Right cardiac atrium (tissue), 5 donors: ENCODE measurements around the gene SBNO1. TPM values are rescaled to one million over a fixed set of nuclear protein-coding genes. Genes with fewer than 3 reads are reported as not detected.

Experiments
- ATAC-seq, 2 donors: fragments of 200-7000 bp; cut with Tn5 transposase; one replicate each; pipeline versions ENCODE4 v1.8.0 to v1.9.1; 2020; ENCODE audit warnings: moderate library complexity in 2 of 2, mild to moderate bottlenecking in 1 of 2
- DNase-seq, 3 donors: peaks; one replicate each; pipeline ENCODE4 v3.0.0-alpha.2; 2020
- H3K27ac ChIP-seq: one replicate; pipeline ENCODE4 v1.5.1; 2013; ENCODE audit warnings: mild to moderate bottlenecking, low read length, control low read depth, moderate library complexity
- H3K27me3 ChIP-seq: one replicate; pipeline ENCODE4 v1.6.1; 2013; ENCODE audit not compliant: control insufficient read depth, insufficient read depth
- H3K4me1 ChIP-seq: one replicate; pipeline ENCODE4 v1.6.1; 2013; ENCODE audit warnings: low read length; ENCODE audit not compliant: control insufficient read depth, insufficient read depth
- H3K4me3 ChIP-seq: one replicate; pipeline ENCODE4 v1.5.1; 2013; ENCODE audit warnings: low read length, control low read depth
- H3K9me3 ChIP-seq: one replicate; pipeline ENCODE4 v1.6.1; 2013; ENCODE audit warnings: low read length; ENCODE audit not compliant: control insufficient read depth
- WGBS: extraction: QIAGEN DNeasy Blood & Tissue Kit; methylation state at CpG from one replicate; pipeline ENCODE4 v1.1.7; 2013; 5-methylcytosine and 5-hydroxymethylcytosine counted together
- intact Hi-C, 4 donors: fragments of 100-400 bp; cut with DNase I; formaldehyde crosslinking; loops; one replicate each; pipeline versions ENCODE4 v1.11.0 to v1.14.0; 2022 to 2023
- polyA plus RNA-seq: library from polyadenylated mRNA; stranded (reverse); fragments of 200-250 nt; gene quantifications from one replicate; pipeline ENCODE4 v1.2.3, GENCODE V29; 2013
- total RNA-seq, 4 donors: library from RNA; stranded (reverse); fragmentation: NEBNext Ultra II Directional; extraction: Animal tissue kit (Norgen Biotek cat#: 25700); gene quantifications; one replicate each; pipeline ENCODE4 v1.2.1, GENCODE V29; 2021
- donor health status: healthy with polysubstance abuse.
- donor health status: DM: no; HTN: yes; CAD: no.
- donor health status: DM: no; HTN: no; CAD: no.
- donor health status: DM: no; HTN: yes; CAD: no; lungs with severe emphysema.
- donor health status: DM: yes; HTN: yes; CAD: no.

SBNO1 gene
- total and polyA plus RNA-seq, 5 donors = 5.7 to 28.7 (median 25.8) TPM

- DNase-seq (no peak), ATAC-seq (no peak)
- H3K27ac ChIP-seq = no peak overlapping the region
- H3K4me1 ChIP-seq = no peaks in the 10 kb centered on the region
- no peaks in the 10 kb centered on the region for H3K27me3 ChIP-seq
- H3K9me3 ChIP-seq = no peaks in the 10 kb centered on the region
- intact Hi-C loops = no loop called here
- no peak overlapping the region for H3K4me3 ChIP-seq
- WGBS = 69% methylated on average over 9 of the region's 9 CpGs
Measured at GRCh38 chr12:123286652-123287373, 77.8 kb downstream of the SBNO1 start.

- WGBS = 99% methylated on average over 4 of the region's 4 CpGs
- no peaks in the 10 kb centered on the region for H3K4me1 ChIP-seq
- H3K4me3 ChIP-seq = no peak overlapping the region
- intact Hi-C loops = no loop called here
- no peaks in the 10 kb centered on the region for H3K27me3 ChIP-seq
- DNase-seq (no peak), ATAC-seq (no peak)
- H3K9me3 ChIP-seq = no peaks in the 10 kb centered on the region
- no peak overlapping the region for H3K27ac ChIP-seq
Measured at GRCh38 chr12:123284669-123285068, 80.0 kb downstream of the SBNO1 start.

- WGBS = 94% methylated on average over 8 of the region's 8 CpGs
- no peaks in the 10 kb centered on the region for H3K27me3 ChIP-seq
- H3K9me3 ChIP-seq = no peaks in the 10 kb centered on the region
- no peak overlapping the region for H3K27ac ChIP-seq
- H3K4me1 ChIP-seq = no peaks in the 10 kb centered on the region
- ATAC-seq (no peak), DNase-seq (no peak)
- intact Hi-C loops = no loop called here
- no peak overlapping the region for H3K4me3 ChIP-seq
Measured at GRCh38 chr12:123283461-123283860, 81.2 kb downstream of the SBNO1 start.

- Histone ChIP-seq H3K4me1 (no peaks in the 10 kb centered on the region), H3K9me3 (no peaks in the 10 kb centered on the region), H3K27ac (no peak overlapping the region), H3K4me3 (no peak overlapping the region), H3K27me3 (no peaks in the 10 kb centered on the region)
- WGBS = 89% methylated on average over 10 of the region's 10 CpGs
- DNase-seq (no peak), ATAC-seq (no peak)
- intact Hi-C loops = no loop called here
Measured at GRCh38 chr12:123282111-123282510, 82.5 kb downstream of the SBNO1 start.

- Histone ChIP-seq H3K9me3 (no peaks in the 10 kb centered on the region), H3K27me3 (no peaks in the 10 kb centered on the region), H3K4me3 (no peak overlapping the region), H3K4me1 (no peaks in the 10 kb centered on the region), H3K27ac (no peak overlapping the region)
- intact Hi-C loops = no loop called here
- WGBS = 80% methylated on average over 2 of the region's 2 CpGs
- ATAC-seq = no peak
- DNase-seq = no peak
Measured at GRCh38 chr12:123280971-123281370, 83.7 kb downstream of the SBNO1 start.

GRCh38 chr12:123278101-123278627, 86.5 kb downstream of the SBNO1 start:
- no peak for ATAC-seq
- intact Hi-C loops = no loop called here
- Histone ChIP-seq H3K9me3 (no peaks in the 10 kb centered on the region), H3K4me1 (no peaks in the 10 kb centered on the region), H3K27ac (peak overlapping the region; percentile 46), H3K27me3 (no peaks in the 10 kb centered on the region), H3K4me3 (no peak overlapping the region)
- WGBS = 58% methylated on average over 2 of the region's 2 CpGs
- no peak for DNase-seq

- intact Hi-C loops = no loop called here
Measured at GRCh38 chr12:123273166-123273565, 91.5 kb downstream of the SBNO1 start.

GRCh38 chr12:123271001-123271668, 93.5 kb downstream of the SBNO1 start:
- WGBS = under 1% methylated on average over 107 of the region's 108 CpGs
- peak; percentile 23 to 52 for ATAC-seq
- no peaks in the 10 kb centered on the region for H3K9me3 ChIP-seq
- H3K27ac ChIP-seq = peak overlapping the region; percentile 48
- DNase-seq = peak; percentile 75 to 91 (median 86)
- H3K4me1 ChIP-seq = peaks cover 2% of the 10 kb centered on the region
- intact Hi-C loops = no loop called here
- H3K4me3 ChIP-seq = peak overlapping the region; percentile 98
- no peaks in the 10 kb centered on the region for H3K27me3 ChIP-seq

More at GRCh38 chr12:123273166-123273565, 91.5 kb downstream of the SBNO1 start:
- DNase-seq (no peak), ATAC-seq (no peak)
- Histone ChIP-seq H3K27ac (no peak overlapping the region), H3K9me3 (no peaks in the 10 kb centered on the region), H3K27me3 (no peaks in the 10 kb centered on the region), H3K4me3 (no peak overlapping the region), H3K4me1 (peaks cover 2% of the 10 kb centered on the region)
- WGBS = 86% methylated on average over 15 of the region's 15 CpGs

- WGBS = 1% methylated on average over 51 of the region's 51 CpGs
- intact Hi-C loops = no loop called here
- DNase-seq = peak; percentile 64 to 81 (median 77)
Measured at GRCh38 chr12:123270214-123271000, 94.2 kb downstream of the SBNO1 start.

GRCh38 chr12:123269896-123270213, 94.8 kb downstream of the SBNO1 start:
- peak in 2 of 3 donors; percentile 31 to 66 for DNase-seq
- Histone ChIP-seq H3K4me3 (peak overlapping the region; percentile 98), H3K9me3 (no peaks in the 10 kb centered on the region), H3K27ac (peak overlapping the region; percentile 68), H3K27me3 (no peaks in the 10 kb centered on the region), H3K4me1 (peaks cover 2% of the 10 kb centered on the region)
- ATAC-seq = peak in 1 of 2 donors; percentile 5
- 2% methylated on average over 7 of the region's 7 CpGs for WGBS
- intact Hi-C loops = no loop called here

More at GRCh38 chr12:123270214-123271000, 94.2 kb downstream of the SBNO1 start:
- Histone ChIP-seq H3K4me3 (peak overlapping the region; percentile 98), H3K9me3 (no peaks in the 10 kb centered on the region), H3K27me3 (no peaks in the 10 kb centered on the region), H3K27ac (peak overlapping the region; percentile 68), H3K4me1 (peaks cover 2% of the 10 kb centered on the region)
- ATAC-seq = peak; percentile 9 to 22
